IPS-18a (cell line): Measurements from ENCODE around the gene TBC1D16.
"Not testable (repeated sequence)": the region's sequence is repeated elsewhere in the genome, so short reads cannot be mapped to it uniquely, and the experiment has no call there.

Source experiments
- H3K27ac ChIP-seq: one replicate; pipeline ENCODE4 v1.5.1; 2013; ENCODE audit warnings: low read length
- H3K27me3 ChIP-seq: one replicate; pipeline ENCODE4 v1.6.1; 2013; ENCODE audit warnings: mild to moderate bottlenecking, low read length; ENCODE audit not compliant: control insufficient read depth, insufficient read depth
- H3K36me3 ChIP-seq: one replicate; pipeline ENCODE4 v1.6.1; 2013; ENCODE audit warnings: low read depth, low read length; ENCODE audit not compliant: control insufficient read depth
- H3K4me1 ChIP-seq: one replicate; pipeline ENCODE4 v1.6.1; 2013; ENCODE audit warnings: low read depth, low read length; ENCODE audit not compliant: control insufficient read depth
- H3K4me3 ChIP-seq: one replicate; pipeline ENCODE4 v1.5.1; 2013; ENCODE audit warnings: low read length
- H3K9ac ChIP-seq: one replicate; pipeline ENCODE4 v1.6.1; 2013; ENCODE audit warnings: mild to moderate bottlenecking, low read length, moderate library complexity
- H3K9me3 ChIP-seq: one replicate; pipeline ENCODE4 v1.6.1; 2013; ENCODE audit warnings: low read depth, low read length; ENCODE audit not compliant: control insufficient read depth

TBC1D16 gene

DNA sequence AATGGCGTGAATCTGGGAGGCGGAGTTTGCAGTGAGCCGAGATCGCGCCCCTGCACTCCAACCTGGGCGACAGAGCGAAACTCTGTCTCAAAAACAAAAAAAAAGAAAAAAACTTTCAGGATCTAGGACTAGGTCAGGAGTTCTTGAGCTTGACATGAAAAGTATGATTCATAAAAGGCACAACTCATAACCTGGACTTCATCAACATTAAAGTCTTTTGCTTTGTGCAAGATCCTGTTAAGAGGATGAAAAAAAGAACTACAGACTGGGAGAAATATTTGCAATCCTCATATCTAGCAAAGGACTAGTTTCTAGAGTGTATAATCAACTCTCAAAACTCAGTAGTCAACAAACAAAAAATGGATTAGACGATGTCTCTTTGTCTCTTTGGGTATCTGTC, 40.0 kb downstream of the TBC1D16 start:
- H3K9me3 ChIP-seq, result no peaks in the 10 kb centered on the region
- peaks cover 17% of the 10 kb centered on the region for H3K4me1 ChIP-seq
- peaks cover 3% of the 10 kb centered on the region for H3K27me3 ChIP-seq
- no peak overlapping the region for H3K9ac ChIP-seq
- H3K4me3 ChIP-seq, result no peak overlapping the region
- no peaks in the 10 kb centered on the region for H3K36me3 ChIP-seq
- no peak overlapping the region for H3K27ac ChIP-seq

DNA sequence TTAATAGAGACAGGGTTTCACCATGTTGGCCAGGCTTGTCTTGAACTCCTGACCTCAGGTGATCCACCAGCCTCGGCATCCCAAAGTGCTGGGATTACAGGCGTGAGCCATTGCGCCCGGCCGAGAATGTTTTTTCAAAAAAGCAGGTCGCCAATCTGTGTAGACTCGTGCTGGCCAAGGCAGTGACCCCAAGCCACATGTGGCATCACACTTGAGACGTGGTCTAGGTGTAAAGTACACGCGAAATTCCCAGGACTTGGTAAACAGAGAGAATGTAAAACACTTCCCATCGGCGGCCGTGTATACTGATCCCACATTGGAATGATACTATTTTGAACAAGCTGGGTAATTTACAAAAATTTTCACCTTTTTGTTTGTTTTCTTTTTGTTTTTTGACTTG, 41.1 kb downstream of the TBC1D16 start:
- Histone ChIP-seq H3K4me1 (peaks cover 17% of the 10 kb centered on the region), H3K27me3 (peaks cover 3% of the 10 kb centered on the region), H3K36me3 (no peaks in the 10 kb centered on the region), H3K9ac (no peak overlapping the region), H3K4me3 (no peak overlapping the region), H3K9me3 (no peaks in the 10 kb centered on the region), H3K27ac (no peak overlapping the region)

DNA sequence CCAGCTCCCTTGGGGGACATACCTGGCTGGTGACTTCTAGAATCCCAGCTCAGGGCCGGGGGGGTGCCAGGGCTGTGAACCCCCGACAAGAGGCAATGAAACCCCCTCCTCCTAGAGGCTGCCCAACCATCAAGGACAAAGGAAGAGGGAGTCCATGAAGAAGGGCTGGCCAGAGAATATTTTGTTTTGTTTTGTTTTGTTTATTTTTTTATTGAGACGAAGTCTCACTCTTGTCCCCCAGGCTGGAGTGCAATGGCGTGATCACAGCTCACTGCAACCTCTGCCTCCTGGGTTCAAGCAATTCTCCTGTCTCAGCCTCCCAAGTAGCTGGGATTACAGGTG, 41.5 kb downstream of the TBC1D16 start:
- H3K36me3 ChIP-seq, H3K27me3 ChIP-seq, H3K9me3 ChIP-seq, H3K4me3 ChIP-seq, H3K27ac ChIP-seq, H3K9ac ChIP-seq: not testable (repeated sequence)
- H3K4me1 ChIP-seq, result peaks cover 17% of the 10 kb centered on the region

DNA sequence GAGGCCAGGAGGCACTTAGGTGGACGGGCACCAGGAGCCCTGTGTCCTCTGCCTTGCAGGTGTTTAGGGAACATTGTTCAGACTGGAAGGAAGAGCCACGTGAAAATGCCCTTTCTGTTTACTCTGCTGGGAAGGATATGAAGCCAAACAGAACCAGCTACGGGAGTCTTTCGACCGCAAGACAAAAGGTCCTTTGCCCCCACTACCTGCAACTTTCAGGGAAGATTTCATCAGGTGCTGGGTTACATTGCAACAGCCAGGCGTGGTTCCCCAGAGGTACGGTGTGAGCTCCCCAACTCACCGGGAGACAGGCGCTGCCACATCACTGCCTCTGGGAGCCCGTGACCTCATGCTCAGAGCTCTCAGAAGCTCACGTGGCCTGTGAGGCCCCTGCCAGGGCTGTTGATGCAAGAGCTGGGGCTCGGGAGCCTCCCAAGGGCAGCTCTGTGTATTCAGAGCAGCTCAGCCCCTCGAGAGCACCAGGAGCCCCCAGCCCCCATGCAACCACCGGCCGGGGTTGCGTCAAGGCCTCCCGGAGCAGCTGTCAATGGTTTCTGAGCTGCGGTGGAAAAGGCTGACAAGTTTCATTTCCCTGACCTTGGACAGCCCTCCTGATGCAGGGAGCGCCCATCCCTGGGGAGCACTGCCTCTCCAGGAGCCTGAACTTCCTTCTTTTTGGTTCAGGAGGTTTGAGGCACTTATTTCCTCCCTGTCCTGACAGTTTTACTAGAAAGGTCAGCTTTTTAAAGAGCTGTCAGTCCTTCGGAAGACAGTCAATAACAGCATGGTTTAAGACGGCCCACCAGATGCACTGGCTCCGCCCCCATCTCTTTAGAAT, 42.1 kb downstream of the TBC1D16 start:
- H3K27ac ChIP-seq, result no peak overlapping the region

DNA sequence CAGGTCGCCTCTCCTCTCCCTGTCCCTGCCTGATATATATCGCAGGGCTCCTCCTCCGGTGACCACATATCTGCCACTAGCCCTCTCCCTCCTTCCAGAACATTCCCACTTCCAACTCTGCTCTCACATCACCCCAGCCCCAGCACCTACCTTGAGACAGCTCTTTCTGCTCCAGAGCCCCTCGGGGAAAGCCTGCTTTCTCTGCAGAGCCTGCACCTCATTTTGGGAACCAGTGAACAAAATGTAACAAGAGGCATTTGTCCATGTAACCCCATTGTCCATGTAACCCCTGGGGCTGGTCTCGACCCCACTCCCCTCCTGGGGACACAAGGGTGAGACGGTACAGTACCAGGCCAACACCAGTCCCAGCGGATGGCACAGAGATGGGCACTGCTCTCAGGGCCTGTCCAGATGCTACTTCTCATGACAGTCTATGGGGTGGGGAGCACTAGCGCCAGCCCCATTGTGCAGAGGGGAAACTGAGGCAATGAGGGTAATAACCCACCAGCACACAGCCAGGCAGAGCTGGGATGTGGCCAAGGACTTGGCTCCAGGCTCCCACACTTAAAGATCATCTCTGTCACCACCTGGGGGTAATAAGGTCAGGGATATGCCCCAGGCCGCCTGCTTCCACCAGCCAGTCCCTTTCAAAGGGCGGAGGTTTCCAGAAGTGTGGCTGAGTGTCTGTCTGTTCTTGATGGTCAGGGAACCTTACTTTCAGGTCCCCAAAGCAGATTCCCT, 42.9 kb downstream of the TBC1D16 start:
- Histone ChIP-seq H3K4me3 (no peak overlapping the region), H3K27ac (no peak overlapping the region), H3K9ac (peak overlapping the region; percentile 59), H3K36me3 (no peaks in the 10 kb centered on the region), H3K9me3 (no peaks in the 10 kb centered on the region), H3K4me1 (peaks cover 21% of the 10 kb centered on the region), H3K27me3 (peaks cover 3% of the 10 kb centered on the region)

More for the DNA sequence above, 42.1 kb downstream of the TBC1D16 start:
- Histone ChIP-seq H3K4me3 (no peak overlapping the region), H3K36me3 (no peaks in the 10 kb centered on the region), H3K9me3 (no peaks in the 10 kb centered on the region), H3K27me3 (peaks cover 3% of the 10 kb centered on the region), H3K4me1 (peaks cover 17% of the 10 kb centered on the region), H3K9ac (peak overlapping the region; percentile 59)

DNA sequence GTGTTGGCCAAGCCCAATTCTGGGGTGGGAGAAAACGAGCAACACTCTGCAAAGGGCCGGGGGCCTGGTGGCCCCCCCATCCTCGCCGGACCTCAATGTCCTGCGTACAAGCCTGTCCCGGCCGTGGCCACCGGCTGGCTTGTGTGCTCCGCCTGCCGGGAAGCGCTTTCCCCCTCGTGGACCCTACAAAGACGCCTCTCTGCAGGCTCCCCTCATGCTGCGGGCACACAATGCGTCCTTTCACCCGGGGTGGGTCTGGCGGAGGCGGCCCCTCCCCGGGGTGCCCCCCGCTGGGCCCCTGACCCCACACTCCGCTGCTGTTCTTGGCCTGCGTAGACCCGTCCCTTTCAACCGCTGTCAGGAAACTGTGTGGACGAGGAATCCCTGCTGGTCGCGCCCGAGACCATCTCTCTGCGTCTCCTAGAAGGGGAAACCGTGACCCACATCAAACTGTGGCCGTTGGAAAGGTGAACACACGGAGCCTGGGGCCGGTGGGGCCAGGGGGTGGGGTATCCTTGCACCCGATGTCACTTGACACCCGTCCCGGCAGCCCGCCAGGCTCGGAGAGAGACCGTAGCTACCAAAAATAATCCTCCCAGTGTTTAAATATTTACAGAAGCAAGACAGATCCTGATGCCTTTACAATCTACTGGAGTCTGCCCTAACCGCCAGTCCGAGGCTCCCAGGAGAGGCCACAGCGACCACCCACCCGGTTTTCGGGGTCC, 43.6 kb downstream of the TBC1D16 start:
- Histone ChIP-seq H3K4me1 (peaks cover 27% of the 10 kb centered on the region), H3K9me3 (no peaks in the 10 kb centered on the region), H3K27ac (no peak overlapping the region)

DNA sequence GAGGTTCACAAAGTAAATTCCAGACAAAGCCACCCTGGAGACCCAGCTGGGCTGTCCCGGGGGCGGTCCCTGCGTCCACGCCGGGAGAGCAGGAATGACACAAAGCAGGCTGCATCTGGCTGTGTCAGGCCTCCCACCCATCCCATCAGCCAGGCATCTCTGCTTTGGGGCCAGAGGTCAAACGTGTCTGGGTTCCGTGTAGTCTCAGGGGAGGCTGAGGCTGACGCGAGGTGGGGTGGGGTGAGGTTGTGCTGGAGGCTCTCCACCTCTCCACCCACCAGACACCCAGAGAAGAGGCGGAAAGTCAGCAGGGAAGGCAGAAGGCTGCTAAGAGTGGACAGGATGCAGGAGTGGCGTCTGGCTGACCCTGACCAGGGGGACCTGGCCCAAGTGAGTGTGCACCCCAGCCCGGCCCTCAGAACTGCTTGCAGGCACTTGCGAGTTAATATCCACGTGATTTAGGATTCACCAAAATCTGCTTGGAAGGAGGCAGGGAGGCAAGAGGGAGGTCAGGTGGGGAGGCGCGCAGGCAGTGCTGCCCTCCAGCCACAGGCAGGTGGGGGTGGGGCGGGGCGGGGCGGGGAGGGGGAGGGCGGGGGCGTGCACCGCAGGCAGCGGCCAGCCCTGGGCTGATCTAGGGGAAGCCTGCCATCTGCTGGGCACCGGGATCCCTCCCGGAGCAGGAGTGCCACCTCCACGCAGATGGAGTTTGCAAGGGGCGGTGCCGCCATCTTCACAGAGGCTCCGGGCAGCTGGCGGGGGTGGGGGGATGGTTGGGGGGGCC, 44.3 kb downstream of the TBC1D16 start:
- peak overlapping the region; percentile 47 for H3K4me3 ChIP-seq
- H3K27me3 ChIP-seq, result peaks cover 3% of the 10 kb centered on the region
- H3K4me1 ChIP-seq, result peaks cover 27% of the 10 kb centered on the region
- no peak overlapping the region for H3K27ac ChIP-seq
- no peaks in the 10 kb centered on the region for H3K36me3 ChIP-seq
- no peaks in the 10 kb centered on the region for H3K9me3 ChIP-seq
- peak overlapping the region; percentile 23 for H3K9ac ChIP-seq

More for the DNA sequence above, 43.6 kb downstream of the TBC1D16 start:
- Histone ChIP-seq H3K36me3 (no peaks in the 10 kb centered on the region), H3K9ac (peak overlapping the region; percentile 23), H3K4me3 (peak overlapping the region; percentile 47), H3K27me3 (peaks cover 3% of the 10 kb centered on the region)

DNA sequence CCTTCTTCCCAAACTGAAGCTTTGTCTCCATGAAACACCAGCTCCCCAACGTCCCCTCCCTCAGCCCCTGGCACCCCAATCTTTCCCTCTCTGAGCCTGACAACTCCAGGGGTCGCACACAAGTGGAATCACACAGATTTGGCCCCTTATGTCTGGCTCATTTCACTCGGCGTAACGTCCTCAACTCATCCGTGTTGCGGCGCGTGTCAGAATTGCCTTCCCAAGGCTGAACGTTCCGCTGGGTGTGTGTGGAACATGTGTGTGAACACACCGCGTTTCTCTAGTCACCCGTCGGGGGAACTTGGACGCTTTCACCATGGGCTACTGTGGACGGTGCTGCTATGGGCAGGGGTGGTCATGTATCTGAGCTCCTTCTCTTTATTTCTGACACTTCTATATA, 45.0 kb downstream of the TBC1D16 start:
- Histone ChIP-seq H3K9ac (no peak overlapping the region), H3K27ac (no peak overlapping the region), H3K27me3 (peaks cover 3% of the 10 kb centered on the region), H3K4me3 (no peak overlapping the region), H3K36me3 (no peaks in the 10 kb centered on the region), H3K9me3 (no peaks in the 10 kb centered on the region), H3K4me1 (peaks cover 27% of the 10 kb centered on the region)

DNA sequence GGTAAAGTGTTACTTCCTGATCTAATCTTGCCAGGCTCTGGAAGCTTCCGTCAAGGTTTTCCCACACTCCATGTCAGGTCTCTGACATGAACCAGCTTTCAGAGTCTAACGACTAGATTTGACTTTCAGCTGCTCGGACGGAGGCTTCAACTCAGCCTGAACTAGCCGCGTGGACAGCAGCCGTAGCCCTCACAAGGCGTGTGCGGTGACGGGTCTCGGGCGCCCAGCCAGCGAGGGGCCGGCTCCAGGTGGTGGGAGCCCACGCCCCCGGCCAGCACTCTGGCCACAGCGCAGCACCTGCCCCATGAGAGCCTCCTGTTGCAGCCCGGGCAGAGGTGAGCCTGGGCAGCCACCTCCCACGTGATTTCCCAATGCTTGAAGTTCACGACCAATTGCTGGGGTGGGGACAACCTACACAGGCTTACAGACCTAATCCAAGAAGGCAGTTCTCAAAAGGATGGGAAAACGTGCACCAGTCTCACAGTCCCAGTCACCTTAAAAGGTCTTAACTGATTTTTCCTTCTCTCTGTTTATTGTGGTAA, 45.5 kb downstream of the TBC1D16 start:
- no peak overlapping the region for H3K9ac ChIP-seq
- peaks cover 3% of the 10 kb centered on the region for H3K27me3 ChIP-seq
- no peak overlapping the region for H3K4me3 ChIP-seq
- H3K9me3 ChIP-seq, result no peaks in the 10 kb centered on the region
- no peak overlapping the region for H3K27ac ChIP-seq
- peaks cover 27% of the 10 kb centered on the region for H3K4me1 ChIP-seq
- H3K36me3 ChIP-seq, result no peaks in the 10 kb centered on the region

DNA sequence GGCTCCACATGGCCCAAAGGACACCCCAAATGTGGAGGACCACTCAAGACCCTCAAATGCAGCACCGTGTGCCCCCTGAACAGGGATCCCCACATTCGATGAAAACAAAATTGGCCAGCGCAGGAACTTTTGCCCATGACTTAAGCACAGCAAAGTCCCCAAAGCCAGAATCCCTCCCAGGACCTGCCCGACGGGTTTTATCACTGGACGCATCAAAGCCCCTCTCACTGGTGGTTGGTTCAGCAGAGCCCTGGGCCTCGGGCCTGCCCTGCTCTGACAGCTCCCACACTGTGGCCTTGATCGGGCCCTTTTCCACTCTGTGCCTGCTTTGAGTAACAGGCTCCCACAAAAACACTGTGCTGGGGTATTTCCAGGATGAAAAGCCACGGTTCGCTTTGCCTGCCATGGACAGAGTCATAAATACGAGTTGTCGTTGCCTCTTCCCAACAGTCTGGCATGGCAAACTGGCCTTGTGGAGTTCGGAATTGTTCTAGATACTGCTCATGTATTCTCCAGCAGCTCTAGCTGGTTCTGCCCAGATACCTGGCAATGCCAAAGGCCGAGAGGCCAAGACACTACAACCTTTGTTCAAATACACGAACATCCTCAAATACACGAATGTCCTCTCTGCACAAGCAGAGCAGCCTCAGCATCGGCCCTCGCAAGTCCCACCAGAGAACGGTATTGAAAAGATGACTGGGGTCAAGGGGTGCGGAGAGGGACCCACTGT, 46.4 kb downstream of the TBC1D16 start:
- peaks cover 27% of the 10 kb centered on the region for H3K4me1 ChIP-seq
- H3K9ac ChIP-seq, result no peak overlapping the region
- no peaks in the 10 kb centered on the region for H3K9me3 ChIP-seq
- H3K27ac ChIP-seq, result no peak overlapping the region
- no peak overlapping the region for H3K4me3 ChIP-seq
- H3K27me3 ChIP-seq, result peaks cover 3% of the 10 kb centered on the region
- H3K36me3 ChIP-seq, result no peaks in the 10 kb centered on the region
